Panc1 (cell line): Measurements from ENCODE around the gene C22orf23.
"Not testable (repeated sequence)": the region's sequence is repeated elsewhere in the genome, so short reads cannot be mapped to it uniquely, and the experiment has no call there.

Experiments used
- REST ChIP-seq, 2 experiments: IDR thresholded peaks; 2 replicates each; pipeline ENCODE4 v1.6.1; 2011 to 2012; ENCODE audit warnings: low read depth in 2 of 2, control low read depth in 1 of 2, low read length in 1 of 2, mild to moderate bottlenecking in 1 of 2, moderate library complexity in 1 of 2; ENCODE audit not compliant: insufficient read depth in 1 of 2
- TF ChIP-seq, protein P1 (sequence below): fragments of 450-650 bp; IDR thresholded peaks from 2 replicates; pipeline ENCODE4 v1.5.1; 2017; ENCODE audit warnings: mild to moderate bottlenecking

GRCh38 chr22:37947142-37947795 is 6.1 kb downstream of the C22orf23 start:
- TF ChIP-seq, protein P1, sequence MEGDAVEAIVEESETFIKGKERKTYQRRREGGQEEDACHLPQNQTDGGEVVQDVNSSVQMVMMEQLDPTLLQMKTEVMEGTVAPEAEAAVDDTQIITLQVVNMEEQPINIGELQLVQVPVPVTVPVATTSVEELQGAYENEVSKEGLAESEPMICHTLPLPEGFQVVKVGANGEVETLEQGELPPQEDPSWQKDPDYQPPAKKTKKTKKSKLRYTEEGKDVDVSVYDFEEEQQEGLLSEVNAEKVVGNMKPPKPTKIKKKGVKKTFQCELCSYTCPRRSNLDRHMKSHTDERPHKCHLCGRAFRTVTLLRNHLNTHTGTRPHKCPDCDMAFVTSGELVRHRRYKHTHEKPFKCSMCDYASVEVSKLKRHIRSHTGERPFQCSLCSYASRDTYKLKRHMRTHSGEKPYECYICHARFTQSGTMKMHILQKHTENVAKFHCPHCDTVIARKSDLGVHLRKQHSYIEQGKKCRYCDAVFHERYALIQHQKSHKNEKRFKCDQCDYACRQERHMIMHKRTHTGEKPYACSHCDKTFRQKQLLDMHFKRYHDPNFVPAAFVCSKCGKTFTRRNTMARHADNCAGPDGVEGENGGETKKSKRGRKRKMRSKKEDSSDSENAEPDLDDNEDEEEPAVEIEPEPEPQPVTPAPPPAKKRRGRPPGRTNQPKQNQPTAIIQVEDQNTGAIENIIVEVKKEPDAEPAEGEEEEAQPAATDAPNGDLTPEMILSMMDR, result not testable (repeated sequence)
- not testable (repeated sequence) for TF ChIP-seq REST (IDR thresholded peaks at IDR 0.05; ENCODE audit: insufficient read depth in 1 of 2, low read depth in 2 of 2, low read length in 1 of 2)
